WTC11 (cell line): ENCODE measurements around the gene ASCL3. TPM values are rescaled to one million over a fixed set of nuclear protein-coding genes. Genes with fewer than 3 reads are reported as not detected.

Source experiments
- ATAC-seq: fragments of 200-7000 bp; cut with Tn5 transposase; 2 replicates; pipeline ENCODE4 v1.10.0; 2021; ENCODE audit warnings: mild to moderate bottlenecking, moderate library complexity
- CTCF ChIA-PET: fragments of 300-600 bp; sonication (Branson Sonifier 250); formaldehyde crosslinking; loops from one replicate; lab custom pipeline; 2021; ENCODE audit warnings: antibody characterized with exemption; lab: Charles Lee
- POLR2A ChIA-PET: fragments of 350-600 bp; sonication (Branson Sonifier 250); formaldehyde crosslinking; loops from one replicate; lab custom pipeline; 2021; ENCODE audit warnings: antibody characterized with exemption; lab: Charles Lee
- DNase-seq: peaks from one replicate; pipeline ENCODE4 v3.0.0; 2021; ENCODE audit warnings: low spot score
- H3K27ac Mint-ChIP-seq: 2 replicates; pipeline ENCODE4 v1.8.0; 2021; ENCODE audit warnings: mixed read lengths
- H3K27me3 Mint-ChIP-seq: 2 replicates; pipeline ENCODE4 v1.8.0; 2021; ENCODE audit warnings: low read depth, mild to moderate bottlenecking, moderate library complexity, mixed read lengths
- H3K36me3 Mint-ChIP-seq: 2 replicates; pipeline ENCODE4 v1.8.0; 2021; ENCODE audit warnings: mixed read lengths
- H3K4me1 Mint-ChIP-seq: 2 replicates; pipeline ENCODE4 v1.8.0; 2022; ENCODE audit warnings: mixed read lengths
- H3K4me3 Mint-ChIP-seq: 2 replicates; pipeline ENCODE4 v1.8.0; 2021; ENCODE audit warnings: mild to moderate bottlenecking, moderate library complexity, mixed read lengths
- H3K9me3 Mint-ChIP-seq: 2 replicates; pipeline ENCODE4 v1.8.0; 2021; ENCODE audit warnings: mixed read lengths
- CREB1 ChIP-seq: sonication (generic); formaldehyde crosslinking; IDR thresholded peaks from 2 replicates; pipeline ENCODE4 v1.8.0; 2023; ENCODE audit warnings: mild to moderate bottlenecking, missing genetic modification reagents
- FOXJ3 ChIP-seq: sonication (generic); formaldehyde crosslinking; IDR thresholded peaks from 2 replicates; pipeline ENCODE4 v1.9.0; 2021; ENCODE audit warnings: missing genetic modification reagents, mild to moderate bottlenecking, borderline replicate concordance
- FOXK1 ChIP-seq: sonication (generic); formaldehyde crosslinking; IDR thresholded peaks from 2 replicates; pipeline ENCODE4 v1.8.0; 2022; ENCODE audit warnings: mild to moderate bottlenecking, moderate library complexity, missing genetic modification reagents
- GABPB1 ChIP-seq: sonication (generic); formaldehyde crosslinking; IDR thresholded peaks from 2 replicates; pipeline ENCODE4 v1.8.1; 2023; ENCODE audit warnings: mild to moderate bottlenecking, missing genetic modification reagents
- JUN ChIP-seq: sonication (generic); formaldehyde crosslinking; IDR thresholded peaks from 2 replicates; pipeline ENCODE4 v1.8.0; 2023; ENCODE audit warnings: mild to moderate bottlenecking, missing genetic modification reagents
- NFYB ChIP-seq: sonication (generic); formaldehyde crosslinking; conservative IDR thresholded peaks from 2 replicates; pipeline ENCODE4 v1.8.0; 2022; ENCODE audit warnings: low read depth, missing genetic modification reagents
- TCF7 ChIP-seq: sonication (generic); formaldehyde crosslinking; IDR thresholded peaks from 2 replicates; pipeline ENCODE4 v1.8.0; 2022; ENCODE audit warnings: mild to moderate bottlenecking, low read depth, missing genetic modification reagents, moderate library complexity
- TP53 ChIP-seq: sonication (generic); formaldehyde crosslinking; IDR thresholded peaks from 2 replicates; pipeline ENCODE4 v1.8.1; 2023; ENCODE audit warnings: mild to moderate bottlenecking, missing genetic modification reagents
- ZNF263 ChIP-seq: sonication (generic); formaldehyde crosslinking; IDR thresholded peaks from 2 replicates; pipeline ENCODE4 v1.8.1; 2022; ENCODE audit warnings: low read depth, mild to moderate bottlenecking, moderate library complexity, missing genetic modification reagents
- ZNF317 ChIP-seq: sonication (generic); formaldehyde crosslinking; IDR thresholded peaks from 2 replicates; pipeline ENCODE4 v1.8.1; 2023; ENCODE audit warnings: low read depth, mild to moderate bottlenecking, moderate library complexity, missing genetic modification reagents, borderline replicate concordance
- ZNF671 ChIP-seq: fragments of 250-450 bp; sonication (Bioruptor Pico); IDR thresholded peaks from 2 replicates; pipeline ENCODE4 v1.8.0; 2021; ENCODE audit warnings: mild to moderate bottlenecking
- total RNA-seq: library from RNA; stranded (reverse); gene quantifications from 3 replicates; pipeline ENCODE4 v1.2.3, GENCODE V29; 2021
- TF ChIP-seq, protein P1 (sequence below): sonication (generic); formaldehyde crosslinking; IDR thresholded peaks from 2 replicates; pipeline ENCODE4 v1.8.0; 2023; ENCODE audit warnings: missing genetic modification reagents, mild to moderate bottlenecking, borderline replicate concordance
- TF ChIP-seq, protein P2 (sequence below): sonication (generic); formaldehyde crosslinking; IDR thresholded peaks from 2 replicates; pipeline ENCODE4 v1.8.1; 2022; ENCODE audit warnings: low read depth, mild to moderate bottlenecking, moderate library complexity, missing genetic modification reagents, borderline replicate concordance
- TF ChIP-seq, protein P3 (sequence below): sonication (generic); formaldehyde crosslinking; conservative IDR thresholded peaks from 2 replicates; pipeline ENCODE4 v1.8.1; 2022; ENCODE audit warnings: mild to moderate bottlenecking, missing genetic modification reagents
- TF ChIP-seq, protein P4 (sequence below): fragments of 200-600 bp; IDR thresholded peaks from 2 replicates; pipeline ENCODE4 v1.8.0; 2022; ENCODE audit warnings: antibody characterized with exemption
- TF ChIP-seq, protein P5 (sequence below): sonication (generic); formaldehyde crosslinking; IDR thresholded peaks from 2 replicates; pipeline ENCODE4 v1.8.1; 2022; ENCODE audit warnings: mild to moderate bottlenecking, missing genetic modification reagents, moderate library complexity, borderline replicate concordance
- TF ChIP-seq, protein P6 (sequence below): fragments of 250-450 bp; sonication (Bioruptor Pico); conservative IDR thresholded peaks from 2 replicates; pipeline ENCODE4 v1.9.0; 2021; ENCODE audit warnings: mild to moderate bottlenecking

Gene ASCL3
- total RNA-seq, 1 experiment from 2014 or later: not detected

DNA sequence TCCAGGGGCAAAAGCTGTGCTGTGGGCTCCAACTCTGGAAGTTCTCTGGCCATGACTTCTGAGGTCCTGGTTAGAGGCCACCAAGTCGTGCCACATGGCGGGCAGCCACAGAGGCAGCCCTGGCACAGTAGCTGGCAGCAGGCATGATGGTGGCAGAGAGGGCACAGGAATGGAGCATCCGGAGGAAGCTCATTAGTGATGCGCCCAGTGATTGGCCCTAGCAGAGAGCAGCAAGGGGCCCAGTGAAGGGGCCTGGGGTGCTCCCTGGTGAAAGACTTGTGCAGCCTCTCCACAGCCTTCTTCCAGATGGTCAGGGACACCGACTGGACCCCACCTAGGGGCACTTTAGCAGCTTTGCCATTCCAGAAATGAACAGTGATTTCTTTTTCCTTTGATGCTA lies 17.1 kb downstream of the ASCL3 start:
- Mint-ChIP-seq H3K4me3 (no peak overlapping the region), H3K4me1 (peaks cover 3% of the 10 kb centered on the region; the same call in 1 of the 2 replicates), H3K27me3 (no peaks in the 10 kb centered on the region), H3K36me3 (peaks cover 6% of the 10 kb centered on the region; the same call in 1 of the 2 replicates), H3K9me3 (no peaks in the 10 kb centered on the region), H3K27ac (no peak overlapping the region)
- ATAC-seq (no peak), DNase-seq (no peak)
- no peak for TF ChIP-seq TP53
- no peak for TF ChIP-seq ZNF263 (CRISPR knock-in tag)
- no peak for TF ChIP-seq GABPB1 (CRISPR knock-in tag)
- TF ChIP-seq FOXK1 (CRISPR knock-in tag): no peak
- POLR2A ChIA-PET: no interaction called here
- CTCF ChIA-PET: interaction anchor here (0.7 to 1.4 kb wide), 3 partner anchors 11 to 597 kb away, joined by 3 to 9 read pairs (median 7); no protein-coding TSS in a partner anchor

DNA sequence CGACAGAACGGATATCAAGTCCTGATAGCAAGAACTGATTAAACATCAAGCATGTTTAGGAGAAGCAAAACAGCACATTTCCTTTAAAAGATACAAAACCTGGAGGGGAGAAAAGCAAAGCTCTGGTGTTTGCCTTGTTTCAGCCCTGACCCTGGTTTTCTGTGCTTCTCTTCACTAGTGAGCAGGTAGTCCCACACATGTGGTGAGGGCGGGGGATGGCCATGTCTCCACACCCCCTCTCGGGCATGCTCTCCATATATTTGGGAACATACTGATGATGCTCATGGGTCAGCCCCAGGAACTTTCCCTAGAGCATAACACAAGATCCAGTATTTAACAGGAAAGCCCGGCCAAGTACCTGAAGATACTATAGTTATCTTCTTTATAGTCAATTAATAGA lies 20.1 kb downstream of the ASCL3 start:
- H3K36me3 Mint-ChIP-seq: peaks cover 27% of the 10 kb centered on the region
- H3K9me3 Mint-ChIP-seq: no peaks in the 10 kb centered on the region
- ChIA-PET POLR2A (no interaction called here), CTCF (interaction anchor here (0.8 to 1.6 kb wide), 4 partner anchors 9 to 37 kb away, joined by 3 to 5 read pairs (median 3); no protein-coding TSS in a partner anchor)
- no peak for DNase-seq
- H3K4me1 Mint-ChIP-seq: peaks cover 3% of the 10 kb centered on the region; the same call in 1 of the 2 replicates
- no peak for ATAC-seq
- no peak overlapping the region for H3K4me3 Mint-ChIP-seq
- no peaks in the 10 kb centered on the region for H3K27me3 Mint-ChIP-seq
- TF ChIP-seq, protein P1, sequence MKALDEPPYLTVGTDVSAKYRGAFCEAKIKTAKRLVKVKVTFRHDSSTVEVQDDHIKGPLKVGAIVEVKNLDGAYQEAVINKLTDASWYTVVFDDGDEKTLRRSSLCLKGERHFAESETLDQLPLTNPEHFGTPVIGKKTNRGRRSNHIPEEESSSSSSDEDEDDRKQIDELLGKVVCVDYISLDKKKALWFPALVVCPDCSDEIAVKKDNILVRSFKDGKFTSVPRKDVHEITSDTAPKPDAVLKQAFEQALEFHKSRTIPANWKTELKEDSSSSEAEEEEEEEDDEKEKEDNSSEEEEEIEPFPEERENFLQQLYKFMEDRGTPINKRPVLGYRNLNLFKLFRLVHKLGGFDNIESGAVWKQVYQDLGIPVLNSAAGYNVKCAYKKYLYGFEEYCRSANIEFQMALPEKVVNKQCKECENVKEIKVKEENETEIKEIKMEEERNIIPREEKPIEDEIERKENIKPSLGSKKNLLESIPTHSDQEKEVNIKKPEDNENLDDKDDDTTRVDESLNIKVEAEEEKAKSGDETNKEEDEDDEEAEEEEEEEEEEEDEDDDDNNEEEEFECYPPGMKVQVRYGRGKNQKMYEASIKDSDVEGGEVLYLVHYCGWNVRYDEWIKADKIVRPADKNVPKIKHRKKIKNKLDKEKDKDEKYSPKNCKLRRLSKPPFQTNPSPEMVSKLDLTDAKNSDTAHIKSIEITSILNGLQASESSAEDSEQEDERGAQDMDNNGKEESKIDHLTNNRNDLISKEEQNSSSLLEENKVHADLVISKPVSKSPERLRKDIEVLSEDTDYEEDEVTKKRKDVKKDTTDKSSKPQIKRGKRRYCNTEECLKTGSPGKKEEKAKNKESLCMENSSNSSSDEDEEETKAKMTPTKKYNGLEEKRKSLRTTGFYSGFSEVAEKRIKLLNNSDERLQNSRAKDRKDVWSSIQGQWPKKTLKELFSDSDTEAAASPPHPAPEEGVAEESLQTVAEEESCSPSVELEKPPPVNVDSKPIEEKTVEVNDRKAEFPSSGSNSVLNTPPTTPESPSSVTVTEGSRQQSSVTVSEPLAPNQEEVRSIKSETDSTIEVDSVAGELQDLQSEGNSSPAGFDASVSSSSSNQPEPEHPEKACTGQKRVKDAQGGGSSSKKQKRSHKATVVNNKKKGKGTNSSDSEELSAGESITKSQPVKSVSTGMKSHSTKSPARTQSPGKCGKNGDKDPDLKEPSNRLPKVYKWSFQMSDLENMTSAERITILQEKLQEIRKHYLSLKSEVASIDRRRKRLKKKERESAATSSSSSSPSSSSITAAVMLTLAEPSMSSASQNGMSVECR (CRISPR knock-in tag): no peak
- TF ChIP-seq FOXJ3 (CRISPR knock-in tag): no peak
- TF ChIP-seq CREB1 (CRISPR knock-in tag): no peak
- TF ChIP-seq TCF7 (CRISPR knock-in tag): no peak
- no peak for TF ChIP-seq NFYB
- H3K27ac Mint-ChIP-seq: no peak overlapping the region

DNA sequence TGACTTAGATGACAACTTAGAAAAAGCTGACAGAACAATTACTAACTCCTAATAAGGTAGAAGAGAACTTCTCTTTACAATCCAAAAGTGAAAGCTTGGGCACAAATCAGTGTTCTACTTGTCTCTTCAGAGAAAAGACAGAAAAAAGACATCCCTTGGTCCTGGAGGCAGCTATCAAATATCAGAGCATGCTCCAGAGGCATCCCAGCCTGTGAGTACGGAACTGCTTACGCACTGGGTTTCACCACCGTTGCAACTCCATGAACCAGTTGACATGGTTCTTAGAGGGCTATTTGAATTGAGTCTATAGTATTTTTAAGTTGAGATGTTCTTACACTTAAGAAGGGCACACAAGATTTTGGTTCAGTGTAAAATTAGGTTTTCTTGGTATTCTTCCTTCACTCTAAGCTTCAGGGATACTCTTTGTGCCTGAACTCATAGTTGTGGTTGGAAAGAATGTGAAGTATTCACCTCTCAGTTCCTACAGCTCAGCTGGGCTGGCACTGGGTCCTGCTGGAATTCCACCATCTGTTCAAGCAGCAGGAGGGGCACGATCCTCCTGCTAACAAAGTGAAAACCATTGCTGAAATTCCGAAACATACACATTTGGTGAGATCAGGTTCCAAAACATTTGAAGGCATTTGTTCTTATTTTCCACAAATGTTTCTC lies 25.5 kb downstream of the ASCL3 start:
- peaks cover 27% of the 10 kb centered on the region for H3K4me1 Mint-ChIP-seq
- H3K27ac Mint-ChIP-seq: peak overlapping the region; percentile 27; the same call in 1 of the 2 replicates
- H3K4me3 Mint-ChIP-seq: no peak overlapping the region
- peaks cover 51% of the 10 kb centered on the region for H3K36me3 Mint-ChIP-seq
- no peak for TF ChIP-seq JUN (CRISPR knock-in tag)
- TF ChIP-seq, protein P2, sequence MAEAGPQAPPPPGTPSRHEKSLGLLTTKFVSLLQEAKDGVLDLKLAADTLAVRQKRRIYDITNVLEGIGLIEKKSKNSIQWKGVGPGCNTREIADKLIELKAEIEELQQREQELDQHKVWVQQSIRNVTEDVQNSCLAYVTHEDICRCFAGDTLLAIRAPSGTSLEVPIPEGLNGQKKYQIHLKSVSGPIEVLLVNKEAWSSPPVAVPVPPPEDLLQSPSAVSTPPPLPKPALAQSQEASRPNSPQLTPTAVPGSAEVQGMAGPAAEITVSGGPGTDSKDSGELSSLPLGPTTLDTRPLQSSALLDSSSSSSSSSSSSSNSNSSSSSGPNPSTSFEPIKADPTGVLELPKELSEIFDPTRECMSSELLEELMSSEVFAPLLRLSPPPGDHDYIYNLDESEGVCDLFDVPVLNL (CRISPR knock-in tag): no peak
- TF ChIP-seq ZNF263 (CRISPR knock-in tag): no peak
- TF ChIP-seq ZNF671 (CRISPR knock-in tag): no peak
- TF ChIP-seq, protein P3, sequence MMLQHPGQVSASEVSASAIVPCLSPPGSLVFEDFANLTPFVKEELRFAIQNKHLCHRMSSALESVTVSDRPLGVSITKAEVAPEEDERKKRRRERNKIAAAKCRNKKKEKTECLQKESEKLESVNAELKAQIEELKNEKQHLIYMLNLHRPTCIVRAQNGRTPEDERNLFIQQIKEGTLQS: no peak
- TF ChIP-seq ZNF317 (CRISPR knock-in tag): no peak
- TF ChIP-seq, protein P4, sequence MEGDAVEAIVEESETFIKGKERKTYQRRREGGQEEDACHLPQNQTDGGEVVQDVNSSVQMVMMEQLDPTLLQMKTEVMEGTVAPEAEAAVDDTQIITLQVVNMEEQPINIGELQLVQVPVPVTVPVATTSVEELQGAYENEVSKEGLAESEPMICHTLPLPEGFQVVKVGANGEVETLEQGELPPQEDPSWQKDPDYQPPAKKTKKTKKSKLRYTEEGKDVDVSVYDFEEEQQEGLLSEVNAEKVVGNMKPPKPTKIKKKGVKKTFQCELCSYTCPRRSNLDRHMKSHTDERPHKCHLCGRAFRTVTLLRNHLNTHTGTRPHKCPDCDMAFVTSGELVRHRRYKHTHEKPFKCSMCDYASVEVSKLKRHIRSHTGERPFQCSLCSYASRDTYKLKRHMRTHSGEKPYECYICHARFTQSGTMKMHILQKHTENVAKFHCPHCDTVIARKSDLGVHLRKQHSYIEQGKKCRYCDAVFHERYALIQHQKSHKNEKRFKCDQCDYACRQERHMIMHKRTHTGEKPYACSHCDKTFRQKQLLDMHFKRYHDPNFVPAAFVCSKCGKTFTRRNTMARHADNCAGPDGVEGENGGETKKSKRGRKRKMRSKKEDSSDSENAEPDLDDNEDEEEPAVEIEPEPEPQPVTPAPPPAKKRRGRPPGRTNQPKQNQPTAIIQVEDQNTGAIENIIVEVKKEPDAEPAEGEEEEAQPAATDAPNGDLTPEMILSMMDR: no peak
- TF ChIP-seq, protein P5, sequence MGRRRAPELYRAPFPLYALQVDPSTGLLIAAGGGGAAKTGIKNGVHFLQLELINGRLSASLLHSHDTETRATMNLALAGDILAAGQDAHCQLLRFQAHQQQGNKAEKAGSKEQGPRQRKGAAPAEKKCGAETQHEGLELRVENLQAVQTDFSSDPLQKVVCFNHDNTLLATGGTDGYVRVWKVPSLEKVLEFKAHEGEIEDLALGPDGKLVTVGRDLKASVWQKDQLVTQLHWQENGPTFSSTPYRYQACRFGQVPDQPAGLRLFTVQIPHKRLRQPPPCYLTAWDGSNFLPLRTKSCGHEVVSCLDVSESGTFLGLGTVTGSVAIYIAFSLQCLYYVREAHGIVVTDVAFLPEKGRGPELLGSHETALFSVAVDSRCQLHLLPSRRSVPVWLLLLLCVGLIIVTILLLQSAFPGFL (CRISPR knock-in tag): no peak
- TF ChIP-seq CREB1 (CRISPR knock-in tag): no peak
- TF ChIP-seq, protein P6, sequence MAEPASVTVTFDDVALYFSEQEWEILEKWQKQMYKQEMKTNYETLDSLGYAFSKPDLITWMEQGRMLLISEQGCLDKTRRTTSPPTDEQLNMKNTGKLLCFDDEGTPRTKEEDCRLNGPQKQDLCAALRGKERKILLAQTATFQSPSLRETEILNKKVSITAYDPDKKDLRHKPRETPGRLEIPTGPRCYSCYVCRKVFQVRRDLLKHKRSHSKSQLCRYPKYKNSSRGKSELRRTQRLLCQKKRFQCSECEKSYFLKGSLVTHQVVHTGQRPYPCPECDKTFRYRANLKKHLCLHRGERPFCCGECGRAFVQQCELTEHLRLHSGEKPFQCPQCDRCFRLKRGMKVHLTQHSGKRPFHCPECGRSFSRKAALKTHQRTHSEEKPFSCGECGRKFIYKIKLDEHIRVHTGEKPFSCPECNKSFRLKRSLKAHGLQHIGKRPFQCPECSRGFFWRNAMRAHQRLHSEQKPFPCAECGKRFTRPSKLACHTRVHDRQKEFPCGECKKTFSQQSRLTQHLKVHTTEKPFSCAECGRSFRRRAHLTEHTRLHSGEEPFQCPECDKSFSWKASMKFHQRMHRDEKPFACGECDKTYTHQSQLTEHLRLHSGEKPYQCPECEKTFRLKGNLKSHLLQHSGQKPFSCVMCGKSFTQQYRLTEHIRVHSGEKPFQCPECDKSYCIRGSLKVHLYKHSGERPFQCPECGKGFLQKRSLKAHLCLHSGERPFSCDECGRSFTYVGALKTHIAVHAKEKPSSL (CRISPR knock-in tag): no peak
- TF ChIP-seq, all 79 proteins: peak for 0
- H3K27me3 Mint-ChIP-seq: no peaks in the 10 kb centered on the region
- ATAC-seq (peak; percentile 79), DNase-seq (peak; percentile 31)
- H3K9me3 Mint-ChIP-seq: no peaks in the 10 kb centered on the region
- ChIA-PET CTCF (interaction anchor here (1.2 to 9.1 kb wide), 2 partner anchors 43 to 99 kb away, joined by 3 to 110 read pairs; no protein-coding TSS in a partner anchor), POLR2A (no interaction called here)
